K562 (cell line): ENCODE measurements around the gene FBXW12. TPM values are rescaled to one million over a fixed set of nuclear protein-coding genes. Genes with fewer than 3 reads are reported as not detected.

Experiments
- ATAC-seq: fragments of 200-7000 bp; cut with Tn5 transposase; 3 replicates; pipeline ENCODE4 v1.9.1; 2020; ENCODE audit warnings: moderate library complexity
- BruUV-seq: library from RNA; stranded (reverse); fragments of 400-500 nt; replicated peaks from 2 replicates; lab custom pipeline; 2021; lab: Mats Ljungman, UMichigan
- CTCF ChIA-PET: fragments of 300-600 bp; formaldehyde crosslinking; extraction: SDS; loops from one replicate; lab custom pipeline; 2021; ENCODE audit warnings: low intra/inter-chr PET ratio; lab: Yijun Ruan, JAX
- POLR2A ChIA-PET: fragments of 300-600, 350-650 bp; sonication (Branson Sonifier 250); formaldehyde crosslinking; extraction: SDS; loops from one replicate; lab custom pipeline; 2021; ENCODE audit warnings: antibody characterized with exemption, inconsistent platforms; lab: Yijun Ruan, JAX
- DNase-seq, 4 experiments: peaks; one replicate each; pipeline versions ENCODE4 v3.0.0 to v3.0.0-alpha.2; 2011 to 2018; ENCODE audit warnings: low spot score in 3 of 4, mixed read lengths in 3 of 4; ENCODE audit errors: extremely low read depth in 1 of 4
- FAIRE-seq: peaks from 2 replicates; lab custom pipeline; 2011; peaks lifted over from hg19 to GRCh38; lab: Jason Lieb, UNC
- H2AFZ ChIP-seq: 2 replicates; pipeline ENCODE4 v1.6.0; 2011; ENCODE audit warnings: low read depth, low read length, control low read depth, inconsistent platforms
- H3K27ac ChIP-seq: fragments of 200-600 bp; 3 replicates; pipeline ENCODE4 v1.8.0; 2011; ENCODE audit warnings: low read depth, mild to moderate bottlenecking, control low read depth, inconsistent platforms, low read length, moderate library complexity, mixed read lengths; ENCODE audit errors: extremely low read depth
- H3K27me3 ChIP-seq, 2 experiments: fragments of 300-600 bp in 1 of 2; 2 replicates in 1 of 2; 3 replicates in 1 of 2; pipeline versions ENCODE4 v1.6.0 to v1.8.0; 2011; ENCODE audit warnings: inconsistent platforms in 2 of 2, low read length in 2 of 2, mild to moderate bottlenecking in 1 of 2, mixed read lengths in 1 of 2, moderate library complexity in 1 of 2; ENCODE audit not compliant: control insufficient read depth in 2 of 2, insufficient read depth in 2 of 2
- H3K36me3 ChIP-seq: fragments of 300-600 bp; 3 replicates; pipeline ENCODE4 v1.8.0; 2011; ENCODE audit warnings: mild to moderate bottlenecking, low read length, inconsistent platforms; ENCODE audit not compliant: control insufficient read depth, insufficient read depth
- H3K4me1 ChIP-seq, 2 experiments: fragments of 200-600 bp in 1 of 2; replicated peaks in 1 of 2; 2 replicates in 1 of 2; 3 replicates in 1 of 2; pipeline versions ENCODE4 v1.5.1 to v1.8.0; 2011; ENCODE audit warnings: inconsistent platforms in 2 of 2, low read length in 2 of 2, mild to moderate bottlenecking in 1 of 2, mixed read lengths in 1 of 2, moderate library complexity in 1 of 2; ENCODE audit not compliant: control insufficient read depth in 2 of 2, insufficient read depth in 2 of 2
- H3K4me2 ChIP-seq: 2 replicates; pipeline ENCODE4 v1.6.1; 2011; ENCODE audit warnings: low read length, control low read depth, inconsistent platforms, mixed read lengths; ENCODE audit not compliant: insufficient read depth
- H3K4me3 ChIP-seq: fragments of 200-600 bp; sonication (generic), shearing (Covaris generic); 2 replicates; pipeline ENCODE4 v1.5.1; 2016; ENCODE audit warnings: control low read depth, inconsistent platforms
- H3K79me2 ChIP-seq: fragments of 200-600 bp; 3 replicates; pipeline ENCODE4 v1.8.0; 2011; ENCODE audit warnings: low read length, inconsistent platforms; ENCODE audit not compliant: control insufficient read depth, insufficient read depth
- H3K9ac ChIP-seq, 2 experiments: 2 replicates each; pipeline versions ENCODE4 v1.6.0 to v1.6.1; 2011; ENCODE audit warnings: low read depth in 2 of 2, low read length in 2 of 2, control low read depth in 1 of 2, inconsistent platforms in 1 of 2, mild to moderate bottlenecking in 1 of 2, mixed read lengths in 1 of 2; ENCODE audit not compliant: insufficient read depth in 1 of 2
- H3K9me1 ChIP-seq: one replicate; pipeline ENCODE4 v1.6.0; 2011; ENCODE audit warnings: inconsistent platforms, mild to moderate bottlenecking, low read length, moderate library complexity; ENCODE audit not compliant: control insufficient read depth, insufficient read depth
- H3K9me3 ChIP-seq: replicated peaks from 2 replicates; pipeline ENCODE4 v1.5.1; 2011; ENCODE audit warnings: low read depth, low read length, inconsistent platforms; ENCODE audit not compliant: control insufficient read depth, insufficient read depth
- H4K20me1 ChIP-seq: replicated peaks from 2 replicates; pipeline ENCODE4 v1.6.1; 2011; ENCODE audit warnings: low read length, inconsistent platforms, mixed read lengths; ENCODE audit not compliant: control insufficient read depth, insufficient read depth
- ARID1B ChIP-seq: fragments of 450-650 bp; IDR thresholded peaks from 2 replicates; pipeline ENCODE4 v1.6.1; 2016; ENCODE audit warnings: antibody characterized with exemption, mild to moderate bottlenecking, inconsistent platforms
- CBFA2T3 ChIP-seq: fragments of 450-650 bp; IDR thresholded peaks from 2 replicates; pipeline ENCODE4 v1.6.1; 2017
- FOSL1 ChIP-seq: fragments of 200-800 bp; sonication (Bioruptor generic); conservative IDR thresholded peaks from 2 replicates; pipeline ENCODE4 v1.6.1; 2016; ENCODE audit warnings: missing genetic modification characterization, missing compliant biosample characterization
- JUND ChIP-seq, 2 experiments: IDR thresholded peaks; 2 replicates in 1 of 2; 3 replicates in 1 of 2; pipeline ENCODE4 v1.6.1; 2011; ENCODE audit warnings: borderline replicate concordance in 2 of 2, low read depth in 2 of 2, low read length in 2 of 2, improper control_type of control experiment in 1 of 2, missing biosample characterization in 1 of 2, missing genetic modification characterization in 1 of 2, missing genetic modification reagents in 1 of 2
- NR2F6 ChIP-seq: fragments of 450-650 bp; formaldehyde crosslinking; IDR thresholded peaks from 2 replicates; pipeline ENCODE4 v1.4.0; 2020; ENCODE audit warnings: mild to moderate bottlenecking
- SAP30 ChIP-seq: fragments of 200-600 bp; sonication (generic); IDR thresholded peaks from 2 replicates; pipeline ENCODE4 v1.6.1; 2012; ENCODE audit warnings: borderline replicate concordance, low read depth, mild to moderate bottlenecking, moderate library complexity, low read length, control low read depth, inconsistent platforms; ENCODE audit not compliant: insufficient read depth, poor library complexity, severe bottlenecking
- TRIM24 ChIP-seq, 2 experiments: fragments of 450-650 bp; IDR thresholded peaks; 2 replicates each; pipeline ENCODE4 v1.6.1; 2016
- ZNF707 ChIP-seq: fragments of 250-450 bp; sonication (Bioruptor Pico); conservative IDR thresholded peaks from 2 replicates; pipeline ENCODE4 v1.8.0; 2022; ENCODE audit warnings: inconsistent platforms, mild to moderate bottlenecking, moderate library complexity
- ZSCAN32 ChIP-seq: fragments of 450-650 bp; formaldehyde crosslinking; IDR thresholded peaks from 2 replicates; pipeline ENCODE4 v1.4.0; 2020; ENCODE audit warnings: mild to moderate bottlenecking, moderate library complexity
- WGBS: fragments of 100-300 bp; shearing (Covaris generic); methylation state at CpG from one replicate; pipeline ENCODE4 v1.1.6; 2016; ENCODE audit warnings: low coverage, mixed read lengths; ENCODE audit not compliant: insufficient coverage; ENCODE audit errors: missing lambda C conversion rate; 5-methylcytosine and 5-hydroxymethylcytosine counted together
- in situ Hi-C: fragments of 300-500 bp; cut with MboI; formaldehyde crosslinking; loops from 4 replicates; pipeline ENCODE4 v1.15.0; 2018; ENCODE audit warnings: inconsistent platforms, mixed read lengths
- intact Hi-C: fragments of 100-400 bp; cut with micrococcal nuclease; formaldehyde crosslinking; loops from 2 replicates; pipeline ENCODE4 v1.14.2; 2022
- polyA plus RNA-seq, 8 experiments: library from polyadenylated mRNA; depleted of rRNA in 4 of 8; stranded (reverse) in 5 of 8; unstranded in 3 of 8; fragments of >200 nt; fragmentation: Nextera tagmentation in 2 of 8; fragmentation: Illumina TruSeq in 1 of 8; extraction: Ambion mirVana in 2 of 8; extraction: Trizol in 1 of 8; gene quantifications; 2 replicates each; pipeline versions ENCODE4 v1.2.1 to v1.2.3, GENCODE V29; 2011 to 2014; ENCODE audit warnings: inconsistent platforms in 1 of 8, missing spikeins in 1 of 8
- total RNA-seq, 7 experiments: library from RNA; depleted of rRNA in 6 of 7; stranded (reverse); fragments of >200 nt in 6 of 7; fragmentation: Illumina TruSeq in 2 of 7; extraction: Trizol in 2 of 7; gene quantifications; 2 replicates each; pipeline versions ENCODE4 v1.2.1 to v1.2.3, GENCODE V29; 2011 to 2021; ENCODE audit warnings: low replicate concordance in 1 of 7
- TF ChIP-seq, protein P1 (sequence below): sonication (generic); formaldehyde crosslinking; IDR thresholded peaks from 2 replicates; pipeline ENCODE4 v1.8.0; 2023; ENCODE audit warnings: mild to moderate bottlenecking, missing genetic modification reagents
- TF ChIP-seq, protein P2 (sequence below), 2 experiments: fragments of 450-650 bp in 1 of 2; sonication (generic) in 1 of 2; formaldehyde crosslinking in 1 of 2; IDR thresholded peaks in 1 of 2; conservative IDR thresholded peaks in 1 of 2; 2 replicates each; pipeline versions ENCODE4 v1.6.1 to v1.8.1; 2016 to 2023; ENCODE audit warnings: mild to moderate bottlenecking in 2 of 2, moderate library complexity in 2 of 2, inconsistent platforms in 1 of 2, missing genetic modification reagents in 1 of 2
- TF ChIP-seq, protein P3 (sequence below), 2 experiments: fragments of 450-650 bp; conservative IDR thresholded peaks; 2 replicates each; pipeline ENCODE4 v1.6.1; 2017; ENCODE audit warnings: mild to moderate bottlenecking in 2 of 2, moderate library complexity in 2 of 2

Gene FBXW12
- total and polyA plus RNA-seq, 9 of the 15 experiments (the other 6 are each of a cell fraction or from before 2014, with no cell fraction given): 0.04 to 0.07 (median 0.06) TPM; not detected in 6

DNA sequence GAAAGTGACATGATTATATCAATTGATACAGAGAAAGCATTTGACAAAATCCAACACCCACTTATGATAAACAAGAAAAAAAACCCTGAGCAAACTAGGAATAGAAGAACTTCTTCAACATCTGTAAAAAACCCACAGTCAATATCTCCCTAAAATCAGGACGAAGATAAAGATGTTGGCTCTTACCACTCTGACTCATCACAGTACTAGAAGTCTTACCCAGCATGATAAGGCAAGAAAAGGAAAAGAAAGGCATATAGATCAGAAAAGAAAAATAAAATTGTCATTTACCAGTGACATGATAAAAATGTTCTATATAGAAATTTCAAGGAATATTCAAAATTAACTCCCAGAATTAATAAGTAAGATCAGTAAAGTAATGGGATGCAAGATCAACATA is 7.2 kb upstream of the FBXW12 start:
- POLR2A ChIA-PET: no interaction called here
- no peak for ATAC-seq
- intact Hi-C loops: no loop called here

More for the DNA sequence above, 7.2 kb upstream of the FBXW12 start:
- Histone ChIP-seq H3K4me1 (peaks cover 0 to 3% of the 10 kb centered on the region in 2 experiments; a peak in 1 of 5 replicates), H3K4me3 (no peak overlapping the region), H4K20me1 (no peaks in the 10 kb centered on the region), H3K36me3 (no peaks in the 10 kb centered on the region), H3K27ac (no peak overlapping the region), H3K9me3 (no peaks in the 10 kb centered on the region), H3K9ac (no peak overlapping the region), H3K79me2 (no peaks in the 10 kb centered on the region), H3K4me2 (no peak overlapping the region), H3K9me1 (no peaks in the 10 kb centered on the region), H2AFZ (no peak overlapping the region), H3K27me3 (no peaks in the 10 kb centered on the region)
- no TSS peak for BruUV-seq
- in situ Hi-C loops: no loop called here
- FAIRE-seq (no peak), DNase-seq (no peak)
- CTCF ChIA-PET: no interaction called here
- TF ChIP-seq, protein P1, sequence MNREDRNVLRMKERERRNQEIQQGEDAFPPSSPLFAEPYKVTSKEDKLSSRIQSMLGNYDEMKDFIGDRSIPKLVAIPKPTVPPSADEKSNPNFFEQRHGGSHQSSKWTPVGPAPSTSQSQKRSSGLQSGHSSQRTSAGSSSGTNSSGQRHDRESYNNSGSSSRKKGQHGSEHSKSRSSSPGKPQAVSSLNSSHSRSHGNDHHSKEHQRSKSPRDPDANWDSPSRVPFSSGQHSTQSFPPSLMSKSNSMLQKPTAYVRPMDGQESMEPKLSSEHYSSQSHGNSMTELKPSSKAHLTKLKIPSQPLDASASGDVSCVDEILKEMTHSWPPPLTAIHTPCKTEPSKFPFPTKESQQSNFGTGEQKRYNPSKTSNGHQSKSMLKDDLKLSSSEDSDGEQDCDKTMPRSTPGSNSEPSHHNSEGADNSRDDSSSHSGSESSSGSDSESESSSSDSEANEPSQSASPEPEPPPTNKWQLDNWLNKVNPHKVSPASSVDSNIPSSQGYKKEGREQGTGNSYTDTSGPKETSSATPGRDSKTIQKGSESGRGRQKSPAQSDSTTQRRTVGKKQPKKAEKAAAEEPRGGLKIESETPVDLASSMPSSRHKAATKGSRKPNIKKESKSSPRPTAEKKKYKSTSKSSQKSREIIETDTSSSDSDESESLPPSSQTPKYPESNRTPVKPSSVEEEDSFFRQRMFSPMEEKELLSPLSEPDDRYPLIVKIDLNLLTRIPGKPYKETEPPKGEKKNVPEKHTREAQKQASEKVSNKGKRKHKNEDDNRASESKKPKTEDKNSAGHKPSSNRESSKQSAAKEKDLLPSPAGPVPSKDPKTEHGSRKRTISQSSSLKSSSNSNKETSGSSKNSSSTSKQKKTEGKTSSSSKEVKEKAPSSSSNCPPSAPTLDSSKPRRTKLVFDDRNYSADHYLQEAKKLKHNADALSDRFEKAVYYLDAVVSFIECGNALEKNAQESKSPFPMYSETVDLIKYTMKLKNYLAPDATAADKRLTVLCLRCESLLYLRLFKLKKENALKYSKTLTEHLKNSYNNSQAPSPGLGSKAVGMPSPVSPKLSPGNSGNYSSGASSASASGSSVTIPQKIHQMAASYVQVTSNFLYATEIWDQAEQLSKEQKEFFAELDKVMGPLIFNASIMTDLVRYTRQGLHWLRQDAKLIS (CRISPR knock-in tag): no peak
- TF ChIP-seq ARID1B (0 out of 2 replicates have a peak, but pooled peaks have one; percentile 26), JUND (IDR thresholded peaks at IDR 0.05; ENCODE audit: borderline replicate concordance, low read depth, low read length) (peak; percentile 17; the same call in 1 of the 2 replicates), JUND (tag; IDR thresholded peaks at IDR 0.05; ENCODE audit: borderline replicate concordance, low read depth, low read length) (peak; percentile 54; the same call in 1 of the 3 replicates), TRIM24 (IDR thresholded peaks at IDR 0.05) (peak in 1 of 2 experiments; percentile 33; a peak in 1 of 4 replicates), FOSL1 (tag) (peak; percentile 77), ZNF707 (0 out of 2 replicates have a peak, but pooled peaks have one; percentile 57), NR2F6 (CRISPR knock-in tag) (no peak), SAP30 (no peak), CBFA2T3 (0 out of 2 replicates have a peak, but pooled peaks have one; percentile 33), ZSCAN32 (CRISPR knock-in tag) (no peak)
- TF ChIP-seq, protein P2, sequence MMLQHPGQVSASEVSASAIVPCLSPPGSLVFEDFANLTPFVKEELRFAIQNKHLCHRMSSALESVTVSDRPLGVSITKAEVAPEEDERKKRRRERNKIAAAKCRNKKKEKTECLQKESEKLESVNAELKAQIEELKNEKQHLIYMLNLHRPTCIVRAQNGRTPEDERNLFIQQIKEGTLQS (IDR thresholded peaks at IDR 0.05): peak; percentile 43
- TF ChIP-seq, protein P2 (CRISPR knock-in tag; conservative IDR thresholded peaks at IDR 0.05): no peak
- TF ChIP-seq, protein P3, sequence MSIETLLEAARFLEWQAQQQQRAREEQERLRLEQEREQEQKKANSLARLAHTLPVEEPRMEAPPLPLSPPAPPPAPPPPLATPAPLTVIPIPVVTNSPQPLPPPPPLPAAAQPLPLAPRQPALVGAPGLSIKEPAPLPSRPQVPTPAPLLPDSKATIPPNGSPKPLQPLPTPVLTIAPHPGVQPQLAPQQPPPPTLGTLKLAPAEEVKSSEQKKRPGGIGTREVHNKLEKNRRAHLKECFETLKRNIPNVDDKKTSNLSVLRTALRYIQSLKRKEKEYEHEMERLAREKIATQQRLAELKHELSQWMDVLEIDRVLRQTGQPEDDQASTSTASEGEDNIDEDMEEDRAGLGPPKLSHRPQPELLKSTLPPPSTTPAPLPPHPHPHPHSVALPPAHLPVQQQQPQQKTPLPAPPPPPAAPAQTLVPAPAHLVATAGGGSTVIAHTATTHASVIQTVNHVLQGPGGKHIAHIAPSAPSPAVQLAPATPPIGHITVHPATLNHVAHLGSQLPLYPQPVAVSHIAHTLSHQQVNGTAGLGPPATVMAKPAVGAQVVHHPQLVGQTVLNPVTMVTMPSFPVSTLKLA (conservative IDR thresholded peaks at IDR 0.05): no peak
- WGBS: 0% methylated on average over 1 of the region's 1 CpG
